NCI-H1105 treated with DMSO at 0.1 percent for 48 hours (cell line): ENCODE data around the gene EPS8.

ENCODE experiments used
- DNase-seq: peaks from one replicate; lab custom pipeline; 2025; lab: John Stamatoyannopoulos, UW

Gene EPS8

GRCh38 chr12:15717940-15718567, 71.1 kb downstream of the EPS8 start:
- DNase-seq, result no peak

DNA sequence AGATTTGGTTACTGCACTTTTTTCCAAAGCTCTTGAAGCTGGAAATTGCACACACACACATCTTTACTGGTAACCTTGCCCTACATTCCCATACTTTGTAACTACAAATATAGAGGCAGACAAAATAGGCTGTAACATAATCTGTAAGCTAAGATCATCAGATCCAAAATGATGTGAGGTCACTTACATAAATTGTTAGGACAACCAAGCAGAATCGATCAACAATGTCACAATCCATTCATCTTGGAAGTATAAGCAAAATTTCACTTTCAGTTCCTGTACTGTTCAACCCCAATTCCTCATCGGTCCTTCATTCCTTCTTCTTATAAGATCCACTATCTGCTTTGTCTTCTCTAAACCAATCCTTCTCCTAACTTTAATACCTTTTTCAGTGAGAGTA, 72.6 kb downstream of the EPS8 start:
- DNase-seq, result no peak

DNA sequence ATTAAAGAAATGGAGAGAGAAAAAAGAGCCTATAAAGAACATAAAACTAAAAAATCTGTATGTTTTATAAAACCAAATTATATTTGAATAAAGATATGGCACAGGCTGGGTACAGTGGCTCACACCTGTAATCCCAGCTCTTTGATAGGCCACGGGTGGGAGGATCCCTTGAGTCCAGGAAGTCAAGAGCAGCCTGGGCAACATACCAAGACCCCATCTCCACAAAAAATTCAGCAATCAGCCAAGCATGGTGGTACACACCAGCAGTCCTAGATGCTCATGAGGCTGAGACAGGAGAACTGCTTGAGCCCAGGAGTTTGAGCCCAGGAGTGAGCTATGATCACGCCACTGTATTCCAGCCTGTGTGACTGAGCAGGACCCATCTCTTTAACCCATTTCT, 74.9 kb downstream of the EPS8 start:
- DNase-seq, result no peak

GRCh38 chr12:15712823-15713660, 76.1 kb downstream of the EPS8 start:
- DNase-seq, result no peak

DNA sequence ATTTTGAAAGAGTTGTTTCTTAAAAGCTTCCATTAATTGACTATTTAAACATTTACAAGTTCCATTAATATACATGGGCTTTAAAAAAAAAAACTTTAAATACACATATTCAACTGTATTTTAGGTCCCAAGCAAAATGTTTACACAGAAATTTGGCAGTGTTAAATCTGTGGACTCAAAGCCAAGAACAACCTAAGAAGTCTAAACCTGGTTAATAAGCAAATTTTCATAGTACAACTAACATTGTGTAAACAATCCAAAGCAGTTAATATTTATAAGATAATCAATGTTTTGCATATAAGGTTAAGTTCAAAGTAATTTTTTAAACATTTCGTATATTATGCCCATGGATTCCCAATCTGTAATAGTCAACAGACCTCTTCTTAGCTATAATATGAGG, 77.0 kb downstream of the EPS8 start:
- no peak for DNase-seq

DNA sequence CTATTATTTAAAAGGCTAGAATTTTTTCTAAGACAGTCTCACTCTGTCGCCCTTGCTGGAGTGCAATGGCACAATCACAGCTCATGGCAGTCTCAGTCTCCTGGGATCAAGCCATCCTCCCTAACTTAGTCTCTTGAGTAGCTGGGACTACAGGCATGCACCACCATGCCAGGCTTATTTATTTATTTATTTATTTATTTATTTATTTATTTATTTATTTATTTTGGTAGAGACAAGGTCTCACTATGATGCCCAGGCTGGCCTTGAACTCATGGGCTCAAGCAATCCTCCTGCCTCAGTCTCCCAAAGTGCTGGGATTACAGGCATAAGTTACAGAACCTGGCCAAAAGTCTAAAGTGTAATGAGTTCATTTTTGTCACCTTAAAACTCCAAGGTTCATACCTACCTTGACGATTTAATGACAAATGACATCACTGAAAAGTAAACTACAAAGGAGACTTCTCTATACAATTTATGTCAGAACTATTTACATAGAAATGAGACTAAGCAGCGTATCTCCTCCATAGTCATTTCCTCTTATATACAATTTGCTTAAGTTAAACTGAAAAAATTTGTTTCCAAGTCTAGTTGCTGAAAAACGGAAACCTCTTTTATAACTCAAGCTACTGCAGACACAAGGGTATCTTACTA, 78.2 kb downstream of the EPS8 start:
- no peak for DNase-seq

- DNase-seq, result no peak
These were observed 79.6 kb downstream of the EPS8 start for GRCh38 chr12:15709551-15709950.

DNA sequence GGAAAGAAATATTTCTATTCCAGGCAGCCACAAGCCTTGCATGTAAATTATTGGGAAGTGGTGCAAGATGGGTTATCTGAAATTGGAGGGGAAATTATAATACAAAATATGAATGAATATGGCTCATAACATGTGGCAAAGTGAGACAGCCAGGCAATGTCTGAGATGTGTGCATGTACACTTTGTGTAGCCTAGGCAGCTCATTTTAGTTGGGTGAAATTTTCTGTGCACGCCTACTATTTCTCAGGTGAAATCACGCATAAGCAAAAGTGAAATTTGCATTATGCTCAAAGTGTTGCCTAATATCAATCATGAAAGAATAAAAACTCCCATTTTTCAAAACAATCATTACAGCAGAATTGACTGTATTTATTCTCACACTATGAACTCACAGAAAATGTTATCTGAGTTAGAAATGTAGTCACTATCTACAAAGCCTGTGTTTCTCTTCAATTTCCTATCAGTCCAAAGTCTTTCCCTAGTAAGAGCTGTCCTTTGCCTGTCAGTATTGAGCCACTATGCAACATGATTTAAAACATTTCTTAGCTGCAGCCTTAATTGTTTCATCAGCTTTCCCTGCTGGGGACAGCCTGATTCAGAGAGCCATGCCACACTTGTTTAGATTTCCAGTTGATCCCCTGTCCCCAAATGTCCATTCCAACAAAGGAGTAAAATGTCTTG, 80.7 kb downstream of the EPS8 start:
- DNase-seq, result no peak

DNA sequence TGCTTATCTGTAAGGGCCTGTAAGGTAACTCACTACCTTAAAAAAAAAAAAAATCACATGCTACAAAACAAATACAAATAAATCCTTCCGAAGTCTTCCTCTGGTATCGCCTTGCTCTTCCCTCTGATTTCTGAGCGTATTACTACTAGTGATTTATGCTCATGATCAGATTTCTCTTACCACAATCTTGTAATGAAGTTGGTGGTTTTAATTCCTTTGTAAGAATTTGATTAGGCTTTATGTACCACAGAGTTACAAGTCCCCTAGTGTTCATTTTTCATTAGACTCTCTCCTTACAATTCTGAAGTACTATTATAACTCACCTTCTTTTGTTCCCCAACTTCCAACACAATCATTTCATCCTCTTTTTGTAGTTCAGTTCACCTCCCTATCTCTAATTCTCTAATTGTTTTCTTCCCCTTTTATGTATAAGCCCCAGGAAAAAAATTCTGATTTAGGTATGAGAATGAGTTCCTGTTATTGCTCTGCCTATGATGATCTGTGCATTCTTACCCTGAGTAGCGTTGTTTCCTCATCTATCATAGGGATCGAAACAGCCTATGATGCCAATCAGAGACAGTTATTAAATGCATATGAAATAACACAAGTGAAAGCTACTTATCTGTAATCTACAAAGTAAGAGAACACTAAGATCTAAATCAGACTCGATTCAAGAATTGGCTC, 81.5 kb downstream of the EPS8 start:
- DNase-seq, result no peak

- DNase-seq, result peak; percentile 58
These were observed 83.0 kb downstream of the EPS8 start for GRCh38 chr12:15706010-15706676.

- peak; percentile 55 for DNase-seq
These were observed 83.6 kb downstream of the EPS8 start for GRCh38 chr12:15705606-15706005.

DNA sequence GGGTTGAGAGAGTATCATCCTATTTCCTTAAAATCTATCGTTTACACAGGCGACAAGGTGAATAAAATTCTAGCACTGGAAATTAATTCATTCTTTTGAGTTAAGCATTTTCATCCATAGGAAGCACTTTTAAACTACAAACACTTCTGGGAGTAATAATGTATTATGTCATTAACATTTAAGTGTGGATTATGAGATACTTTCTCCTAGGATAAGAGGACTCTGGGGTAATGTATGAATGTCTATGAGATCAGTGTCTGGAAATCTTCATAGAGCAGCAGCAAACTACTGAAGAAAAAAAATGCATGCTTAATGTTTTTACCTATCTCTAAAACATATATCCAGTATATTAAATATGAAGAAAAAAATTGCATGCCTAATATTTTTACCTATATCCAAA, 86.9 kb downstream of the EPS8 start:
- no peak for DNase-seq

DNA sequence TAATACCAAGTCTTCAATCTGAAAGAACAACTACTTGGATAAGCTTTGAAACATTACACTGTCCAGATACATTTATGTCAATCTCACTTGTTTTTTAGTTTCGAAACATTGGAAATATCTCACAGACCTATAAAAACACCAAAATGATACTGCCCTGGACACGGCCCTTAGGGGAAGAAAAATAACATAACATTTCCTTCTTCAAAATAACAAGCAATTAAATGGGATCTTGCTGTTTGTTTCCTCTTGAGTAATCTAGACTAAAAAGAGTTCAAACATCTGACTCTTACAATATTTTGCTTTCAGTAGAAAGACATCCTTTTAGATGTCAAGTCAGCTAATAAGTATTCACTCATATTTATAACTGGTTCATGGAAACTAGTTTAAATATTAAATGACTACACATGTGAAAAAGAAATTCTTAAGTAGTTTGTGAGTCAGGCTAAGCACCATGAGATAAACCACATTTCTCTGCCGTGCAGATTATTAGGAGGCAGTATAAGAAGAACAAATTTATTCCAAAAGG, 87.5 kb downstream of the EPS8 start:
- no peak for DNase-seq

DNA sequence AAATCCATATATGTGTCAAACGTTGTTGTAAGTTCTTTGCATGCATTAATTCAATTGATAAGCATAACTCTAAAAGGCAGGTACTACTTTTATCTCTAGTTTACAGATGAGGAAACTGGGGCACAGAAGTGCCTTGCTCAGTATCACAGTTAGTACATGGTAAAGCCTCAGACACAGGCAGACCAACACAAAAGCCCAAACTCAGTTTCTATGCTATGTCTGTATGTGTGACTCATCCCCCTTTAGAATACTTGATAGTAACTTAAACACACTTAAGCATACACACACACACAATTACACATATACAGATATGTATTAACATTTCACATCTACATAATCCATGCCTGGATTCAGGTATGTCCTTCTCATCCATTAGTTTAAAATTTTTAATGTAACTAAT, 88.0 kb downstream of the EPS8 start:
- DNase-seq, result no peak

DNA sequence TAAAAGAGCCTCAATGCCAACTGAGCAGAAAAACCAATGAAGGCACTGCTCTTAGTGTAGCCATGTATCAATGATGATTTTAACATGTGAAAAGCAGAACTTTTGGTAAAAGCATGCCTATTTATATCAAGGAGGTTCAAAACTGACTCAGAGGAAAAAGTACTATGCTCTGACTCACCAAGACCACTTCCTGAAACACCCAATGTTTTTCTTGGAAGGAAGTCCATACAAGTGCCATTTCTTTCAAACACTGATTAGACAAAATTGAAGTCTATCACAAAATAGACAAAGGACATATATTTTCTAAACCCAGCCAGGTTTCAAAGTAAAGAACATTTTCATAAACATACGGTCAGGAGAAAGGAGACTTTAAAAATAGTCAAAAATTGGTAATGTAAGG, 88.6 kb downstream of the EPS8 start:
- no peak for DNase-seq

GRCh38 chr12:15699886-15700285, 89.3 kb downstream of the EPS8 start:
- no peak for DNase-seq

DNA sequence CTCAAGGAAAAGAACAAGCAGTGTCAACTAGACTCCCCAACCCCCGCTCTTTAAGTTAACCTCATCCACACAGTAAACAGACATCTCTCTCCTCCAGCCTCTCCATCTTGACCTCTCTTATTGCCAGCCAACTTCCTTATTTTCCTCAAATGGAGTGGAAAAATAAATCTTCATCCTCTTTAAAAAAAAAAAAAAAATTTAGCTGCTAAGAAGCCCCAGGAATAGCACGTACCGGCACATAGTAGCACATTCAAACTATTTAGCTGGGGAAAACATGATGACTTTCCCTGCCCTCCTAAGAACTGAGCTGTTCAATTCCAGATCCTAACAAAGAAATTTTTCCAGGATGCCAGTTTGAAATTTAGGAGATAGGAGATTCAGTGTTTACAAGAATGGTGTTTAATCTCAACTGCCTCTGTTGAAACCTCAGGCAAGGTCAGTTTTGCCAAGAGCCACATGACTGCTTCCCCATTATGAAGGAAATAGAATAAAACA, 90.8 kb downstream of the EPS8 start:
- no peak for DNase-seq

- DNase-seq, result no peak
These were observed 92.0 kb downstream of the EPS8 start for GRCh38 chr12:15697201-15697600.

DNA sequence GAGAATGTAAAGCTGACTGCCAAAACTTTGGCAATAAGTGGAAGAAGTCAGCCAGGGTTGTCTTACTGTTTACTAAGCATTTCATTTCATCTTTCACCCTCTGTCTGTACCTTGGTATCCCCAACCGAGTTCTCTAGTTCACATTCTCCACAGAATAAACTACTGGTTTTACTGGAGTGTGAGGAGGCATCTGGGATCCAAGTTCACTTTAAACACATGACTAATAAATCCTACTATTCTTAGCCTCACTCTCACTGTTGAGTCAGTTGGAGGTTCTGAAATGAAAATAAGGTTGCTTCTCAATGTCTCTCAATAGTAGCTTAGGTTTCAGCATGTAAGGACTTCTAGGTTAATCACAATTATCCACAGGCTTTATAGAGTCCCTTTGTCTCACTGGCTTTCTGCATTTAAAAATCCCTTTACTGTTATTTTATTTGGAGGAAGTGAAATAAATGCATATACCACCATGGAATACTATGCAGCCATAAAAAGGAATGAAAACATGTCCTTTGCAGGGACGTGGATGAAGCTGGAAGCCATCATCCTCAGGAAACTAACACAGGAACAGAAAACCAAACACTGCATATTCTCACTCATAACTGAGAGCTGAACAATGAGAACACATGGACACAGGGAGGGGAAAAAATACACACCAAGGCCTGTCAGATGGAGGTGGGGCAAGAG, 95.8 kb downstream of the EPS8 start:
- no peak for DNase-seq

- no peak for DNase-seq
These were observed 97.8 kb downstream of the EPS8 start for GRCh38 chr12:15691388-15691787.
